H54 (cell line): ENCODE data around the gene GPR15LG.
"Not testable (repeated sequence)": the region's sequence is repeated elsewhere in the genome, so short reads cannot be mapped to it uniquely, and the experiment has no call there.

Experiments
- DNase-seq: peaks from one replicate; pipeline ENCODE4 v3.0.0; 2011; ENCODE audit warnings: low spot score, mixed read lengths; ENCODE audit not compliant: insufficient read length
- FAIRE-seq: peaks from 3 replicates; lab custom pipeline; 2011; peaks lifted over from hg19 to GRCh38; lab: Jason Lieb, UNC
- POLR2A ChIP-seq: IDR thresholded peaks from 2 replicates; pipeline ENCODE4 v1.6.1; 2011; ENCODE audit warnings: low read depth, mild to moderate bottlenecking, low read length

The GPR15LG gene

GRCh38 chr10:84172467-84173356 lies 889 bp upstream of the GPR15LG start:
- DNase-seq (no peak), FAIRE-seq (no peak)
- TF ChIP-seq POLR2A, result no peak

- no peak for FAIRE-seq
- DNase-seq, result no peak
- TF ChIP-seq POLR2A, result no peak
These were observed 1.8 kb downstream of the GPR15LG start for GRCh38 chr10:84175436-84175835.

- no peak for FAIRE-seq
- no peak for TF ChIP-seq POLR2A
- no peak for DNase-seq
These were observed 2.8 kb downstream of the GPR15LG start for GRCh38 chr10:84176351-84176750.

- TF ChIP-seq POLR2A, result no peak
- DNase-seq, result no peak
- no peak for FAIRE-seq
These were observed 3.4 kb downstream of the GPR15LG start for GRCh38 chr10:84176836-84177474.

- DNase-seq (no peak), FAIRE-seq (no peak)
- TF ChIP-seq POLR2A, result no peak
These were observed 4.0 kb downstream of the GPR15LG start for GRCh38 chr10:84177541-84178141.

GRCh38 chr10:84178160-84178609 lies 4.6 kb downstream of the GPR15LG start:
- no peak for TF ChIP-seq POLR2A
- no peak for DNase-seq
- no peak for FAIRE-seq

- TF ChIP-seq POLR2A, result no peak
- no peak for DNase-seq
- FAIRE-seq, result no peak
These were observed 5.6 kb downstream of the GPR15LG start for GRCh38 chr10:84179059-84179710.

GRCh38 chr10:84180386-84180785 lies 6.8 kb downstream of the GPR15LG start:
- not testable (repeated sequence) for DNase-seq, FAIRE-seq

- FAIRE-seq, result no peak
- no peak for DNase-seq
- no peak for TF ChIP-seq POLR2A
These were observed 8.0 kb downstream of the GPR15LG start for GRCh38 chr10:84181631-84182030.

- DNase-seq, result no peak
- FAIRE-seq, result no peak
These were observed 10.9 kb downstream of the GPR15LG start for GRCh38 chr10:84184517-84184916.

GRCh38 chr10:84185526-84186175 lies 12.1 kb downstream of the GPR15LG start:
- TF ChIP-seq POLR2A, result no peak
- FAIRE-seq, result no peak
- no peak for DNase-seq

More at GRCh38 chr10:84184517-84184916, 10.9 kb downstream of the GPR15LG start:
- TF ChIP-seq POLR2A, result no peak

GRCh38 chr10:84188815-84189214 lies 15.2 kb downstream of the GPR15LG start:
- TF ChIP-seq POLR2A, result no peak
- FAIRE-seq (no peak), DNase-seq (no peak)

GRCh38 chr10:84190621-84191020 lies 17.0 kb downstream of the GPR15LG start:
- FAIRE-seq (no peak), DNase-seq (no peak)
- no peak for TF ChIP-seq POLR2A

- FAIRE-seq (no peak), DNase-seq (no peak)
- TF ChIP-seq POLR2A, result no peak
These were observed 17.5 kb downstream of the GPR15LG start for GRCh38 chr10:84191106-84191505.
